Measurements from ENCODE around the gene GPM6B.

DNA sequence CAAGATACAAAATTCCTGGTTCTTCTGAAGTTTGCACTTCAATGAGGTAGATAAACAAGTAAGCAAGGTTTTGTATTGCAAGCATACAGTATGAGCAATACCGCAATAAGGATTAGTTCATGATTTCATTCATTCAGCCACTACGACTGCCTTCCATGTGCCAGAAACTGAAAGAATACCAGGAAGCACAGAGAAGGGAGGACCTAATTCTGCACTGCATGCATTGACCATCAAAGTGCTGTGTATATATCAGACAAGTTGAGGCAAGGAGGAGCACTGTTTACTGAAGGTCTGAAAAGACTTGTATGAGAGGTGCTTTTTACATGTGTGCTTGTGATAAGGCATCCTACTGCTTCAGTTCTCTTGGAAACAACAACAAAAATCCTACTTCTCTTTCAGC lies 40.9 kb upstream of the GPM6B start:
- TF ChIP-seq CTCF (IDR thresholded peaks at IDR 0.05; ENCODE audit: poor library complexity, severe bottlenecking) (no peak), EZH2 (IDR thresholded peaks at IDR 0.05; ENCODE audit: borderline replicate concordance, insufficient read depth, low read length, poor library complexity, severe bottlenecking) (no peak), SMC3 (conservative IDR thresholded peaks at IDR 0.05; ENCODE audit: poor library complexity) (no peak)
